Astrocyte of the cerebellum (primary cell): ENCODE results near the gene ANXA11.

Source experiments
- DNase-seq: peaks from one replicate; pipeline ENCODE4 v3.0.0-alpha.2; 2011; ENCODE audit warnings: low read depth
- H3K4me3 ChIP-seq: 2 replicates; pipeline ENCODE4 v1.5.1; 2011; ENCODE audit warnings: mild to moderate bottlenecking, low read depth, low read length, moderate library complexity
- in situ Hi-C: cut with HindIII; loops from 2 replicates; pipeline ENCODE4 v1.10.0; 2017; ENCODE audit warnings: low sequenced_read_pairs
- TF ChIP-seq, protein P1 (sequence below): IDR thresholded peaks from 2 replicates; pipeline ENCODE4 v1.5.1; 2012; ENCODE audit warnings: low read length, low read depth, moderate library complexity, mild to moderate bottlenecking; ENCODE audit errors: missing control alignments

Gene ANXA11

DNA sequence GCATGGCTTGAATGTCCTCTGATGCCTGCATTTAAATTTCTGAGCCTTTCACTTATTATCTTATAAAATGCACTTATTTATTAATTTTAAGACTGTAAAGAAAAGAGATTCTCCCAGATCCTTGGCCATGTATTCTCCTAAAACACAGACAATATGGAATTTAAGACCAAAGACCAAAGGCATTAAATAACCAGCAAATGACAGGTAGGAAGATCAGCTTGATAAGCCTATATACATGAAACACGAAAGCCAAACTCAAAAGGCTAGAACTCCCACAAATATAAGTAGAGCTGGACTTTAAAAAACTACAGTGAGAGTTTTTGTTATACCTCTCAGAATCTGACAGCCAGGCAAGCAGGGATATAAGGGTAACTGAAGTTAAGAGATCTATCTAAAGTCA, 5.1 kb downstream of the ANXA11 start:
- TF ChIP-seq, protein P1, sequence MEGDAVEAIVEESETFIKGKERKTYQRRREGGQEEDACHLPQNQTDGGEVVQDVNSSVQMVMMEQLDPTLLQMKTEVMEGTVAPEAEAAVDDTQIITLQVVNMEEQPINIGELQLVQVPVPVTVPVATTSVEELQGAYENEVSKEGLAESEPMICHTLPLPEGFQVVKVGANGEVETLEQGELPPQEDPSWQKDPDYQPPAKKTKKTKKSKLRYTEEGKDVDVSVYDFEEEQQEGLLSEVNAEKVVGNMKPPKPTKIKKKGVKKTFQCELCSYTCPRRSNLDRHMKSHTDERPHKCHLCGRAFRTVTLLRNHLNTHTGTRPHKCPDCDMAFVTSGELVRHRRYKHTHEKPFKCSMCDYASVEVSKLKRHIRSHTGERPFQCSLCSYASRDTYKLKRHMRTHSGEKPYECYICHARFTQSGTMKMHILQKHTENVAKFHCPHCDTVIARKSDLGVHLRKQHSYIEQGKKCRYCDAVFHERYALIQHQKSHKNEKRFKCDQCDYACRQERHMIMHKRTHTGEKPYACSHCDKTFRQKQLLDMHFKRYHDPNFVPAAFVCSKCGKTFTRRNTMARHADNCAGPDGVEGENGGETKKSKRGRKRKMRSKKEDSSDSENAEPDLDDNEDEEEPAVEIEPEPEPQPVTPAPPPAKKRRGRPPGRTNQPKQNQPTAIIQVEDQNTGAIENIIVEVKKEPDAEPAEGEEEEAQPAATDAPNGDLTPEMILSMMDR, result no peak
- H3K4me3 ChIP-seq, result no peak overlapping the region
- in situ Hi-C loops, result no loop called here
- DNase-seq, result no peak

DNA sequence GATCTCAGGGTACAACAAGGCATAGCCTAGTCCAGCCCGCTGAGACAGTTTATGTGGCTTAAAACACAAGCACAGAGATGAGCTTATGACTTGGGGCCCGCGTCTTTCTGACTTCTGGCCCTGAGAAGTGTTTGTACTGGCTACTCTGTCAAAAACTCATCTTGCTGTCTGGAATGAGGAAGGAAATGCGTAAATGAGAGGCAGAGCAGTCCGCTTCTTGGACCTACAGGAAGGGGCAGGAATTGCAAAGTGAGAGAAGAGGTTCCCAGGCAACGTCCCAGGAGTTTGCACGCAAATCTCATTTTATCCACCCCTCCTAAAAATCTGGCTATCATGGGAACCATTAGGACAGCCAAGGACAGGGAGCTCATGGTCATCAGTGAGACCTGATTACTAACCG, 5.5 kb downstream of the ANXA11 start:
- peak; percentile 19 for DNase-seq
- H3K4me3 ChIP-seq, result no peak overlapping the region
- in situ Hi-C loops, result no loop called here
- TF ChIP-seq, protein P1, result peak; percentile 18

DNA sequence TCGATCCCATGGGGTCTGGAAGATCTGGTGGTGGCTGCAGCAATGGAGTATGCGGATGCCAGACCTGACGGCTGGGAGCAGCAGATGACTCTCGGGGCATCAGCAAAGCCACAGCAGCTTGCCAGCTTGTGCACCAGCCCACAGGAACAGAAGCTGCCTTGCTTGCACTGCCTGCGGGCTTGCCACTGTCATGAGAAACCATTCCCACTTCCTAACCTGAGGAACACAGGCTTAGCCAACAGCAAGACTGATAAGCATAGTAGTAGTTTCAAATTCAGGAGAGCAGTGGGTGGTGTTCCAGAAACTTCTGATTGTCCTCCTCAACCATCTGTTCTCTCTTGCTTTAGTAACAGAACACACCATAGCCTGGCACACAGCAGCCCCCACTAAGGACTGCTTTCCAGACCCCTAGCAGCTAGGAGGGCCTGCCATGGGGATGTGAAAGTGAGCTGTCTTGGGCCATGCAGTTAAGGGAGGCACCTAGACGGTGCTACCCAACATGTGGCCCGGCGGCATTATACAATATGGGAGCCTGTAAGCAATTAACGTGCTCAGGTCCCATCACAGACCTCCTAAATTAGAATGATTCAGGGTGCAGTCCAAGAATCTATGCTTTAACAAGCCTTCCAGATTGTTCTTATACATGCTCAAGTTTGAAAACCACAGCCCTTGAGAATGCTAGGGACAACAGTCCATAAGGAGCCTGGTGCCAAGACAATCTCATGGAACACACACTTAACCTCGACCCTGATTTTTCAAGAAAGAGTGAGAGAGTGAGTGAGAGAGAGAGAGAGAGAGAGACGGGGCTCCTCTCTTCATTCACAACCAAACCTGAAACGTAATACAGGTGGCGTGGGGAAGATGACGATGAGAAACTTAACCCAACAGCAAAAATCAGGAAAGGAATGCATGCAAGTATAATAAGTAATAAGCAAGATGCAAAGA, 7.1 kb downstream of the ANXA11 start:
- no peak overlapping the region for H3K4me3 ChIP-seq
- no peak for DNase-seq
- in situ Hi-C loops, result no loop called here
- TF ChIP-seq, protein P1, result no peak

DNA sequence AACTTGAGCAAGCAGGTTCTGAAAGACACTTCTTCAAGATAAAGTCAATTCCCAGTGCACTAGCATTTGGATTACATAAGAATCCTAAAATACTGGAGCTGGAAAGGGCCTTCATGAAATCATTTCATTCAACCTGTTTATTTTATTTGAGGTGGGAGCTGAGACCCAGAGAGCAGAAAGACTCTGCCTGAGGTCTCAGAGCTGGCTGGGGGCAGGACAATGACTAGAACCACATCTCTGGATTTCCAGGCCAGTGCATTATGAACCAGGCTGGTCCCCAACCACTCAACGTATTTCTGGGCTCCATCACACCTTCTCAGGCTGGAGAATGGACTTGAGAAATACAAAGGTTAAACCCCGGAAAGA, 8.4 kb downstream of the ANXA11 start:
- H3K4me3 ChIP-seq, result no peak overlapping the region
- TF ChIP-seq, protein P1, result no peak
- no peak for DNase-seq
- in situ Hi-C loops, result no loop called here

DNA sequence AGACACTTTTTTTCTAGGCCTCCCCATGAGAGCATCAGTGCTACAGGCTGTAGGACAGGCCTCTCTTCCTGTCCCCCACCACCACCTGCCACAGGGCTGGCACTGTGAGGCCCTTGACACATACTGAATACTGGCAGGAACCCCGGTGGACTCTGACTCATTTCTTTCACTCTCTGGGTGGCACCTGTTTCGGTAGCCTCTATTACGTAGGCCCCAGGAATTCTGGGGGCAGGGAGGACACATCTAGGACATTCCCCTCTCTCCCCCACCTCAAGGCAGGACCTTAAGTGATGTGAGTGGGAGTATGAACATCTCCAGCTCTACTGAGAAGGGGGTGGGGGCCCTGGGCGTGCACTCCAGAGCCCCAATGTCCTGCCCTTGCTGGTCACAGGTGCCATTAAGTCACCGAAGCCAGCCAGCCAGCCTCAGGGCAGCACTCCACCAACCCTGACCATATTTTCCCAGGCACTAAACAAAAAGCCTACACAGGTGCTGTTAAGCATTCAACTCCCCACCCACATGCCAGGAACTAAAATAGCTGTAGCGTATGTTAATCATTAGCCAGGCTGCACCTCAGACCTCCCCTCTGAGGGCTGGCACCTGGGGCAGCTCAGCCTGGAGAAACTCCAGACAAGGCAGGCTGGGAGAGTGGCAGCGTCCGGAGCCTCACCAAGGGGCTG, 8.9 kb downstream of the ANXA11 start:
- DNase-seq, result no peak
- TF ChIP-seq, protein P1, result no peak
- in situ Hi-C loops, result no loop called here
- no peak overlapping the region for H3K4me3 ChIP-seq

DNA sequence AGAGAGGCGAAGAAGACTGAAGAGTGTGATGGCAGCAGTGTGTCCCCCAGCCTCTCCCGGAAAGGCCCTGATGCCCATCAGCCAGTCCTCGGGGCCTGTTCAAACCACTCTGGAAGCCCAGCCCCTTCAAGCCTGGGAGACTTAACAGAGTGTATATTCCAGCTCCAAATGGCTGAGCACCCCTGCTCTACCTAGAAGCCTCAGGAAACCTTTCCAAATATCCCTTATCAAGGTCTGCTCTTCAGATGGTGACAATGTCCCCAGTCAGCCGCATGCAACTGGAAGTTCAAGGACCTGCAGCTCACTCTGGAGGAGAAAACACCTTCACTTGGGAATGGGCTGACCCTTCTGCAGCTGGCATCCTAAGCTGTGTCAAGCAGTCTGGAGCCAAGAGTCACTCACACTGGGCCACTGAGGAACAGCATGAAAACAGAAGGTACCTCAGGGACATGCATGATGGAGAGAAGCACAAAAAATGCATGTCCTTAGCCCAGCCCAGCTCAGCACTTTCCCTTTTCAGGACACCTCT, 10.2 kb downstream of the ANXA11 start:
- TF ChIP-seq, protein P1, result no peak
- H3K4me3 ChIP-seq, result no peak overlapping the region
- in situ Hi-C loops, result no loop called here
- DNase-seq, result no peak
